ENCODE measurements around the gene HIVEP3. TPM values are rescaled to one million over a fixed set of nuclear protein-coding genes. Genes with fewer than 3 reads are reported as not detected.

HIVEP3 gene
- total RNA-seq, 2 experiments from 2014 or later, result 13.2 to 13.4 TPM

GRCh38 chr1:41547336-41547735 lies 371.4 kb downstream of the HIVEP3 start:
- intact Hi-C loops (cut with micrococcal nuclease), result no loop called here
- H3K27ac Mint-ChIP-seq, result no peak overlapping the region
- peaks cover 49% of the 10 kb centered on the region for H3K36me3 Mint-ChIP-seq (ENCODE audit: low read depth)
- CTCF ChIA-PET, result no interaction called here
- no peaks in the 10 kb centered on the region for H3K27me3 Mint-ChIP-seq (ENCODE audit: low read depth)
- no peak overlapping the region for H3K4me3 Mint-ChIP-seq
- H3K4me1 Mint-ChIP-seq (ENCODE audit: low read depth), result no peaks in the 10 kb centered on the region
- H3K9me3 Mint-ChIP-seq, result peaks cover 11% of the 10 kb centered on the region
- DNase-seq, result no peak

- Mint-ChIP-seq H3K27ac (no peak overlapping the region), H3K27me3 (ENCODE audit: low read depth) (no peaks in the 10 kb centered on the region), H3K36me3 (ENCODE audit: low read depth) (peaks cover 47% of the 10 kb centered on the region), H3K9me3 (peaks cover 9% of the 10 kb centered on the region), H3K4me1 (ENCODE audit: low read depth) (no peaks in the 10 kb centered on the region), H3K4me3 (no peak overlapping the region)
- no peak for DNase-seq
- intact Hi-C loops (cut with micrococcal nuclease), result no loop called here
- CTCF ChIA-PET, result no interaction called here
Observed at GRCh38 chr1:41546833-41547135, 371.9 kb downstream of the HIVEP3 start.

GRCh38 chr1:41545996-41546832 lies 372.5 kb downstream of the HIVEP3 start:
- Mint-ChIP-seq H3K4me3 (no peak overlapping the region), H3K27ac (no peak overlapping the region), H3K4me1 (ENCODE audit: low read depth) (no peaks in the 10 kb centered on the region), H3K27me3 (ENCODE audit: low read depth) (no peaks in the 10 kb centered on the region), H3K9me3 (peaks cover 4% of the 10 kb centered on the region), H3K36me3 (ENCODE audit: low read depth) (peaks cover 48% of the 10 kb centered on the region)
- CTCF ChIA-PET, result no interaction called here
- DNase-seq, result no peak
- intact Hi-C loops (cut with micrococcal nuclease), result no loop called here

- no peaks in the 10 kb centered on the region for H3K4me1 Mint-ChIP-seq (ENCODE audit: low read depth)
- H3K27ac Mint-ChIP-seq, result no peak overlapping the region
- intact Hi-C loops (cut with micrococcal nuclease), result no loop called here
- H3K36me3 Mint-ChIP-seq (ENCODE audit: low read depth), result peaks cover 43% of the 10 kb centered on the region
- CTCF ChIA-PET, result interaction anchor here (0.8 to 1.1 kb wide), 2 partner anchors 25 to 27 kb away, joined by 4 read pairs; no protein-coding TSS in a partner anchor
- no peaks in the 10 kb centered on the region for H3K27me3 Mint-ChIP-seq (ENCODE audit: low read depth)
- no peak for DNase-seq
- H3K9me3 Mint-ChIP-seq, result no peaks in the 10 kb centered on the region
- no peak overlapping the region for H3K4me3 Mint-ChIP-seq
Observed at GRCh38 chr1:41542196-41542930, 376.4 kb downstream of the HIVEP3 start.

GRCh38 chr1:41541592-41541952 lies 377.1 kb downstream of the HIVEP3 start:
- CTCF ChIA-PET, result interaction anchor here (1.0 to 2.2 kb wide), 4 partner anchors 25 to 97 kb away, joined by 3 to 6 read pairs (median 4); no protein-coding TSS in a partner anchor
- Mint-ChIP-seq H3K4me3 (no peak overlapping the region), H3K4me1 (ENCODE audit: low read depth) (no peaks in the 10 kb centered on the region), H3K9me3 (no peaks in the 10 kb centered on the region), H3K27ac (no peak overlapping the region), H3K36me3 (ENCODE audit: low read depth) (peaks cover 43% of the 10 kb centered on the region), H3K27me3 (ENCODE audit: low read depth) (no peaks in the 10 kb centered on the region)
- intact Hi-C loops (cut with micrococcal nuclease), result no loop called here
- no peak for DNase-seq

- H3K27me3 Mint-ChIP-seq (ENCODE audit: low read depth), result no peaks in the 10 kb centered on the region
- no peak overlapping the region for H3K4me3 Mint-ChIP-seq
Observed at GRCh38 chr1:41540886-41541591, 377.7 kb downstream of the HIVEP3 start.

GRCh38 chr1:41539999-41540398 lies 378.7 kb downstream of the HIVEP3 start:
- no peaks in the 10 kb centered on the region for H3K9me3 Mint-ChIP-seq
- peaks cover 36% of the 10 kb centered on the region for H3K36me3 Mint-ChIP-seq (ENCODE audit: low read depth)
- CTCF ChIA-PET, result interaction anchor here (1.2 to 2.2 kb wide), 3 partner anchors 24 to 95 kb away, joined by 3 to 6 read pairs (median 3); no protein-coding TSS in a partner anchor
- no peak overlapping the region for H3K27ac Mint-ChIP-seq
- no peaks in the 10 kb centered on the region for H3K4me1 Mint-ChIP-seq (ENCODE audit: low read depth)
- DNase-seq, result no peak
- no peak overlapping the region for H3K4me3 Mint-ChIP-seq
- no peaks in the 10 kb centered on the region for H3K27me3 Mint-ChIP-seq (ENCODE audit: low read depth)
- intact Hi-C loops (cut with micrococcal nuclease), result no loop called here

More at GRCh38 chr1:41540886-41541591, 377.7 kb downstream of the HIVEP3 start:
- intact Hi-C loops (cut with micrococcal nuclease), result no loop called here
- Mint-ChIP-seq H3K4me1 (ENCODE audit: low read depth) (no peaks in the 10 kb centered on the region), H3K9me3 (no peaks in the 10 kb centered on the region), H3K27ac (no peak overlapping the region), H3K36me3 (ENCODE audit: low read depth) (peaks cover 45% of the 10 kb centered on the region)
- no peak for DNase-seq
- CTCF ChIA-PET, result interaction anchor here (1.0 to 2.2 kb wide), 5 partner anchors 24 to 96 kb away, joined by 3 to 6 read pairs (median 3); no protein-coding TSS in a partner anchor

GRCh38 chr1:41539418-41539805 lies 379.3 kb downstream of the HIVEP3 start:
- no peak overlapping the region for H3K4me3 Mint-ChIP-seq
- H3K9me3 Mint-ChIP-seq, result no peaks in the 10 kb centered on the region
- intact Hi-C loops (cut with micrococcal nuclease), result no loop called here
- H3K36me3 Mint-ChIP-seq (ENCODE audit: low read depth), result peaks cover 36% of the 10 kb centered on the region
- no peaks in the 10 kb centered on the region for H3K4me1 Mint-ChIP-seq (ENCODE audit: low read depth)
- CTCF ChIA-PET, result no interaction called here
- no peak overlapping the region for H3K27ac Mint-ChIP-seq
- no peak for DNase-seq
- H3K27me3 Mint-ChIP-seq (ENCODE audit: low read depth), result no peaks in the 10 kb centered on the region

GRCh38 chr1:41538741-41539417 lies 379.8 kb downstream of the HIVEP3 start:
- Mint-ChIP-seq H3K27ac (no peak overlapping the region), H3K4me1 (ENCODE audit: low read depth) (no peaks in the 10 kb centered on the region), H3K27me3 (ENCODE audit: low read depth) (no peaks in the 10 kb centered on the region), H3K4me3 (no peak overlapping the region), H3K36me3 (ENCODE audit: low read depth) (peaks cover 40% of the 10 kb centered on the region), H3K9me3 (no peaks in the 10 kb centered on the region)
- CTCF ChIA-PET, result no interaction called here
- intact Hi-C loops (cut with micrococcal nuclease), result no loop called here
- no peak for DNase-seq

GRCh38 chr1:41537788-41538351 lies 380.9 kb downstream of the HIVEP3 start:
- Mint-ChIP-seq H3K4me3 (no peak overlapping the region), H3K36me3 (ENCODE audit: low read depth) (peaks cover 37% of the 10 kb centered on the region), H3K27me3 (ENCODE audit: low read depth) (no peaks in the 10 kb centered on the region), H3K9me3 (no peaks in the 10 kb centered on the region), H3K27ac (no peak overlapping the region), H3K4me1 (ENCODE audit: low read depth) (no peaks in the 10 kb centered on the region)
- intact Hi-C loops (cut with micrococcal nuclease), result no loop called here
- CTCF ChIA-PET, result no interaction called here
- DNase-seq, result no peak

- no peak overlapping the region for H3K4me3 Mint-ChIP-seq
- DNase-seq, result no peak
- peaks cover 39% of the 10 kb centered on the region for H3K36me3 Mint-ChIP-seq (ENCODE audit: low read depth)
- intact Hi-C loops (cut with micrococcal nuclease), result no loop called here
- no peaks in the 10 kb centered on the region for H3K4me1 Mint-ChIP-seq (ENCODE audit: low read depth)
- CTCF ChIA-PET, result interaction anchor here (0.6 kb wide), 1 partner anchor 430 kb away, joined by 3 read pairs; no protein-coding TSS in a partner anchor
- no peak overlapping the region for H3K27ac Mint-ChIP-seq
- no peaks in the 10 kb centered on the region for H3K27me3 Mint-ChIP-seq (ENCODE audit: low read depth)
- H3K9me3 Mint-ChIP-seq, result no peaks in the 10 kb centered on the region
Observed at GRCh38 chr1:41537251-41537650, 381.5 kb downstream of the HIVEP3 start.

GRCh38 chr1:41536361-41536802 lies 382.3 kb downstream of the HIVEP3 start:
- Mint-ChIP-seq H3K4me1 (ENCODE audit: low read depth) (no peaks in the 10 kb centered on the region), H3K36me3 (ENCODE audit: low read depth) (peaks cover 36% of the 10 kb centered on the region), H3K9me3 (no peaks in the 10 kb centered on the region), H3K4me3 (no peak overlapping the region), H3K27me3 (ENCODE audit: low read depth) (no peaks in the 10 kb centered on the region), H3K27ac (no peak overlapping the region)
- no peak for DNase-seq
- intact Hi-C loops (cut with micrococcal nuclease), result no loop called here
- CTCF ChIA-PET, result no interaction called here

All from activated naive CD4-positive, alpha-beta T cell treated with anti-CD3 and anti-CD28 coated beads for 36 hours (primary cell).